GM12878 (cell line): ENCODE results near the gene ADAMTS17. TPM values are rescaled to one million over a fixed set of nuclear protein-coding genes. Genes with fewer than 3 reads are reported as not detected.

Experiments used
- ATAC-seq: fragments of 200-7000 bp; cut with Tn5 transposase; 3 replicates; pipeline ENCODE4 v1.9.1; 2020; ENCODE audit warnings: mild to moderate bottlenecking, moderate library complexity
- BruUV-seq: library from RNA; stranded (reverse); fragments of 400-500 nt; replicated peaks from 2 replicates; lab custom pipeline; 2021; lab: Mats Ljungman, UMichigan
- CTCF ChIA-PET: fragments of 300-600 bp; sonication (Branson Sonifier 250); formaldehyde crosslinking; extraction: SDS; loops from one replicate; lab custom pipeline; 2021; ENCODE audit warnings: inconsistent platforms; lab: Yijun Ruan, JAX
- POLR2A ChIA-PET: fragments of 350-600 bp; formaldehyde crosslinking; extraction: SDS; loops from one replicate; lab custom pipeline; 2021; ENCODE audit warnings: inconsistent platforms; lab: Charles Lee
- RAD21 ChIA-PET: fragments of 300-600 bp; sonication (Branson Sonifier 250); formaldehyde crosslinking; loops from one replicate; lab custom pipeline; 2023; ENCODE audit warnings: antibody characterized with exemption; ENCODE audit not compliant: unreplicated experiment; lab: Charles Lee
- SMC1A ChIA-PET: fragments of 300-600 bp; sonication (Branson Sonifier 250); formaldehyde crosslinking; loops from one replicate; lab custom pipeline; 2023; ENCODE audit not compliant: unreplicated experiment, uncharacterized antibody; lab: Charles Lee
- DNase-seq: peaks from one replicate; pipeline ENCODE4 v3.0.0-alpha.2; 2011; ENCODE audit warnings: low read depth, low spot score
- FAIRE-seq: peaks from 3 replicates; lab custom pipeline; 2011; peaks lifted over from hg19 to GRCh38; lab: Jason Lieb, UNC
- H2AFZ ChIP-seq: 2 replicates; pipeline ENCODE4 v1.6.0; 2011; ENCODE audit warnings: low read depth, low read length, control low read depth; ENCODE audit not compliant: control insufficient read depth
- H3K27ac ChIP-seq: 2 replicates; pipeline ENCODE4 v1.5.1; 2011; ENCODE audit warnings: control low read depth; ENCODE audit not compliant: control insufficient read depth, insufficient read depth
- H3K27me3 ChIP-seq, 2 experiments: replicated peaks in 1 of 2; 2 replicates each; pipeline versions ENCODE4 v1.6.0 to v1.6.1; 2011; ENCODE audit warnings: low read length in 1 of 2; ENCODE audit not compliant: control insufficient read depth in 2 of 2, insufficient read depth in 2 of 2
- H3K36me3 ChIP-seq, 2 experiments: 2 replicates each; pipeline ENCODE4 v1.5.1; 2011; ENCODE audit warnings: low read length in 1 of 2; ENCODE audit not compliant: control insufficient read depth in 2 of 2, insufficient read depth in 2 of 2
- H3K4me1 ChIP-seq: 2 replicates; pipeline ENCODE4 v1.6.1; 2011; ENCODE audit warnings: mild to moderate bottlenecking, low read length, moderate library complexity, mixed read lengths; ENCODE audit not compliant: control insufficient read depth, insufficient read depth
- H3K4me2 ChIP-seq: 2 replicates; pipeline ENCODE4 v1.6.0; 2011; ENCODE audit warnings: control low read depth; ENCODE audit not compliant: control insufficient read depth, insufficient read depth
- H3K4me3 ChIP-seq: fragments of 200-600 bp; sonication (generic); 2 replicates; pipeline ENCODE4 v1.5.1; 2016
- H3K79me2 ChIP-seq: 2 replicates; pipeline ENCODE4 v1.6.0; 2011; ENCODE audit warnings: low read length; ENCODE audit not compliant: control insufficient read depth, insufficient read depth
- H3K9ac ChIP-seq: 2 replicates; pipeline ENCODE4 v1.8.0; 2011; ENCODE audit warnings: low read length, control low read depth, mixed read lengths; ENCODE audit not compliant: control insufficient read depth, insufficient read depth
- H3K9me3 ChIP-seq: replicated peaks from 3 replicates; pipeline ENCODE4 v1.5.1; 2011; ENCODE audit warnings: mild to moderate bottlenecking, low read length; ENCODE audit not compliant: control insufficient read depth, insufficient read depth
- H4K20me1 ChIP-seq: 2 replicates; pipeline ENCODE4 v1.6.0; 2011; ENCODE audit not compliant: control insufficient read depth, insufficient read depth
- ASH2L ChIP-seq: fragments of 300-600, 200-600 bp; sonication (generic); IDR thresholded peaks from 2 replicates; pipeline ENCODE4 v1.6.1; 2017; ENCODE audit warnings: low read depth, mild to moderate bottlenecking, borderline replicate concordance
- CBX3 ChIP-seq: fragments of 200-600 bp; sonication (generic); IDR thresholded peaks from 2 replicates; pipeline ENCODE4 v1.6.1; 2016; ENCODE audit warnings: low read depth, borderline replicate concordance
- CEBPB ChIP-seq, 2 experiments: fragments of 150-350 bp in 1 of 2; IDR thresholded peaks; 2 replicates each; pipeline ENCODE4 v1.6.1; 2012 to 2014; ENCODE audit warnings: low read depth in 2 of 2, low read length in 2 of 2, borderline replicate concordance in 1 of 2, inconsistent platforms in 1 of 2
- CREB1 ChIP-seq: IDR thresholded peaks from 2 replicates; pipeline ENCODE4 v1.6.1; 2012; ENCODE audit warnings: low read depth, mild to moderate bottlenecking, inconsistent platforms
- EP300 ChIP-seq, 2 experiments: fragments of 150-350 bp in 1 of 2; IDR thresholded peaks; 2 replicates each; pipeline ENCODE4 v1.6.1; 2011 to 2012; ENCODE audit warnings: low read depth in 2 of 2, low read length in 2 of 2, borderline replicate concordance in 1 of 2, improper control_type of control experiment in 1 of 2, inconsistent platforms in 1 of 2; ENCODE audit not compliant: control insufficient read depth in 1 of 2
- HDAC2 ChIP-seq: fragments of 200-600 bp; sonication (generic); IDR thresholded peaks from 2 replicates; pipeline ENCODE4 v1.6.1; 2017
- KLF5 ChIP-seq: fragments of 450-650 bp; IDR thresholded peaks from 2 replicates; pipeline ENCODE4 v1.6.1; 2014; ENCODE audit warnings: mild to moderate bottlenecking; ENCODE audit not compliant: partially characterized antibody
- NBN ChIP-seq: fragments of 450-650 bp; IDR thresholded peaks from 2 replicates; pipeline ENCODE4 v1.6.1; 2016
- NFXL1 ChIP-seq: fragments of 450-650 bp; IDR thresholded peaks from 2 replicates; pipeline ENCODE4 v1.6.1; 2017; ENCODE audit warnings: antibody characterized with exemption, mild to moderate bottlenecking, borderline replicate concordance
- POU2F2 ChIP-seq: IDR thresholded peaks from 3 replicates; pipeline ENCODE4 v1.6.1; 2011; ENCODE audit warnings: low read depth, mild to moderate bottlenecking, low read length, borderline replicate concordance
- RFX5 ChIP-seq: IDR thresholded peaks from 2 replicates; pipeline ENCODE4 v1.6.1; 2011; ENCODE audit warnings: low read depth, low read length, improper control_type of control experiment
- SIN3A ChIP-seq: IDR thresholded peaks from 2 replicates; pipeline ENCODE4 v1.6.1; 2012; ENCODE audit warnings: low read depth, low read length, improper control_type of control experiment
- SMC3 ChIP-seq: IDR thresholded peaks from 2 replicates; pipeline ENCODE4 v1.6.1; 2011; ENCODE audit warnings: low read length, improper control_type of control experiment, borderline replicate concordance
- ZNF592 ChIP-seq: fragments of 450-650 bp; IDR thresholded peaks from 2 replicates; pipeline ENCODE4 v1.6.1; 2017; ENCODE audit warnings: mild to moderate bottlenecking, moderate library complexity
- WGBS: methylation state at CpG from one replicate; pipeline ENCODE4 v1.1.6; 2016; ENCODE audit warnings: low lambda C conversion rate; ENCODE audit not compliant: insufficient replicate concordance, insufficient coverage; ENCODE audit errors: missing lambda C conversion rate; 5-methylcytosine and 5-hydroxymethylcytosine counted together
- in situ Hi-C: fragments of 300-500 bp; cut with MboI; formaldehyde crosslinking; loops from 9 replicates; pipeline ENCODE4 v1.14.3; 2018; ENCODE audit warnings: mixed read lengths
- intact Hi-C: fragments of 100-400 bp; cut with micrococcal nuclease; formaldehyde crosslinking; loops from one replicate; pipeline ENCODE4 v1.14.2; 2022; ENCODE audit not compliant: unreplicated experiment
- polyA plus RNA-seq, 11 experiments: library from polyadenylated mRNA; depleted of rRNA in 4 of 11; unstranded in 6 of 11; stranded (reverse) in 5 of 11; fragments of >200 nt; fragmentation: Nextera tagmentation in 4 of 11; fragmentation: Illumina TruSeq in 1 of 11; extraction: Ambion mirVana in 4 of 11; extraction: Trizol in 1 of 11; gene quantifications; 1 replicate in 1 of 11; 2 replicates in 10 of 11; pipeline versions ENCODE4 v1.2.1 to v1.2.3, GENCODE V29; 2011 to 2016; ENCODE audit warnings: inconsistent platforms in 2 of 11, missing spikeins in 2 of 11, low read depth in 1 of 11
- total RNA-seq, 4 experiments: library from RNA; depleted of rRNA in 3 of 4; stranded (reverse); fragments of >200 nt in 3 of 4; fragmentation: Illumina TruSeq in 1 of 4; extraction: Trizol in 1 of 4; gene quantifications; 2 replicates each; pipeline versions ENCODE4 v1.2.1 to v1.2.3, GENCODE V29; 2013 to 2021

ADAMTS17 gene
- total and polyA plus RNA-seq, 10 of the 15 experiments (the other 5 are each of a cell fraction or from before 2014, with no cell fraction given): 0.04 to 0.50 (median 0.10) TPM; not detected in 4

GRCh38 chr15:100220058-100220768, 121.6 kb downstream of the ADAMTS17 start:
- Histone ChIP-seq H3K9ac (no peak overlapping the region), H3K36me3 (no peaks in the 10 kb centered on the region), H2AFZ (no peak overlapping the region), H4K20me1 (no peaks in the 10 kb centered on the region), H3K9me3 (no peaks in the 10 kb centered on the region; the same call in 2 of the 3 replicates), H3K4me2 (no peak overlapping the region), H3K27ac (no peak overlapping the region), H3K79me2 (no peaks in the 10 kb centered on the region), H3K4me1 (no peaks in the 10 kb centered on the region), H3K27me3 (no peaks in the 10 kb centered on the region)
- SMC1A ChIA-PET: no interaction called here
- RAD21 ChIA-PET: no interaction called here
- in situ Hi-C loops: no loop called here
- FAIRE-seq: no peak
- CTCF ChIA-PET: no interaction called here
- no peak for DNase-seq
- WGBS: 43% methylated on average over 14 of the region's 14 CpGs
- no peak for ATAC-seq
- POLR2A ChIA-PET: no interaction called here
- TF ChIP-seq CREB1: no peak
- TF ChIP-seq, all 136 proteins: peak for 0
- no TSS peak for BruUV-seq
- no peak overlapping the region for H3K4me3 ChIP-seq
- intact Hi-C loops: no loop called here

- intact Hi-C loops: no loop called here
- no peaks in the 10 kb centered on the region for H3K79me2 ChIP-seq
- H3K4me3 ChIP-seq: no peak overlapping the region
- H3K9ac ChIP-seq: no peak overlapping the region
- DNase-seq (no peak), FAIRE-seq (no peak), ATAC-seq (no peak)
- in situ Hi-C loops: no loop called here
- no peak overlapping the region for H3K4me2 ChIP-seq
- no peak overlapping the region for H2AFZ ChIP-seq
- POLR2A ChIA-PET: no interaction called here
- BruUV-seq: no TSS peak
- no peaks in the 10 kb centered on the region for H3K4me1 ChIP-seq
- no peaks in the 10 kb centered on the region; the same call in 2 of the 3 replicates for H3K9me3 ChIP-seq
- CTCF ChIA-PET: no interaction called here
- no peaks in the 10 kb centered on the region for H4K20me1 ChIP-seq
- RAD21 ChIA-PET: no interaction called here
- WGBS: 32% methylated on average over 5 of the region's 5 CpGs
- no peaks in the 10 kb centered on the region for H3K36me3 ChIP-seq
- H3K27ac ChIP-seq: no peak overlapping the region
- SMC1A ChIA-PET: no interaction called here
- H3K27me3 ChIP-seq: no peaks in the 10 kb centered on the region
- TF ChIP-seq POU2F2 (no peak), HDAC2 (no peak), SIN3A (no peak), NBN (no peak), SMC3 (no peak), ASH2L (no peak), CEBPB (IDR thresholded peaks at IDR 0.05; ENCODE audit: borderline replicate concordance in 1 of 2, low read depth in 2 of 2, low read length in 2 of 2) (no peak), CBX3 (no peak), RFX5 (no peak), EP300 (IDR thresholded peaks at IDR 0.05; ENCODE audit: borderline replicate concordance in 1 of 2, control insufficient read depth in 1 of 2, low read depth in 2 of 2, low read length in 2 of 2) (no peak), KLF5 (no peak), ZNF592 (no peak), NFXL1 (no peak)
These were observed 123.3 kb downstream of the ADAMTS17 start for GRCh38 chr15:100218434-100218833.
